HG03354 (cell line): Measurements from ENCODE around the gene GGN.
"Not testable (repeated sequence)": the region's sequence is repeated elsewhere in the genome, so short reads cannot be mapped to it uniquely, and the experiment has no call there.

Source experiments
- ATAC-seq: cut with Tn5 transposase; IDR thresholded peaks from one replicate; pipeline ENCODE4 v1.9.1; 2021; ENCODE audit warnings: mild to moderate bottlenecking; ENCODE audit not compliant: unreplicated experiment, poor library complexity, severe bottlenecking

GGN gene

DNA sequence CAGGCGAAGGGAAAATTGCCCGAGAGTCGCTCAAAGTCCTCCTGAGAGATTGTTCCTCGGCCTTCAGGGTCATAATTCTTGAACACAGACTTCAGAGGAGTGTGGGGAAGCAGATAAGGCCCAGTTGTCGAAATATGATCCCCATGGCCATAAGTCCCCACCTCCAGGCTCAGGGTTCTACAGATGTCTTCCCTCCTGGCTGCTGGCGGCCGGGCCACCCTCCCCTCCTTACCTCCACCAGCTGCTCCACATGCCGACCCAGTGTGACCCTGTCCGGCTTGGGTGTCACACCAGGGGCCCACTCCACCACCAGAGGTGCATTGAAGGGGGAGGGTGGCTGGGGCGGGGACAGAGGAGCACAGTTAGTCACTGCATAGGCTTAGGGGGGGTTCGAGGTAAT lies 25.1 kb upstream of the GGN start:
- ATAC-seq: no peak

DNA sequence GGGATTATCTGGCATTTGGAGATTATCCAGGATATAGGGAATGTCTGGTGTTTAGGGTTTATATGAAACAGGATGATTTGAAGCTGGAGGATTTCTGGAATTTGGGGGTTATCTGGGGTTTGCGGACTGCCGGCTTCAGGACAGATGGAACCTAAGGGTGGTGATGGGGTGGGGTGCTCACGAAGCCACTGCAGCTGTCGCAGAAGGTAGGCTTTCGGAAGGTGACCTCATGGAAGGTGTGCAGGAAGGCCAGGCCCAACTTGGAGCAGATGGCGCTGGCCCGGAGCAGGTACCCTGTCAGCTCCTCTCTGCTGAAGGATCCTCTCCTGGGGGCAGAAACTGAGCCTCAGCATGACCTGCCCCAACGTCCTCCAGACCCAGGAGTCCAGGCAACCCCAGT lies 24.7 kb upstream of the GGN start:
- no peak for ATAC-seq

DNA sequence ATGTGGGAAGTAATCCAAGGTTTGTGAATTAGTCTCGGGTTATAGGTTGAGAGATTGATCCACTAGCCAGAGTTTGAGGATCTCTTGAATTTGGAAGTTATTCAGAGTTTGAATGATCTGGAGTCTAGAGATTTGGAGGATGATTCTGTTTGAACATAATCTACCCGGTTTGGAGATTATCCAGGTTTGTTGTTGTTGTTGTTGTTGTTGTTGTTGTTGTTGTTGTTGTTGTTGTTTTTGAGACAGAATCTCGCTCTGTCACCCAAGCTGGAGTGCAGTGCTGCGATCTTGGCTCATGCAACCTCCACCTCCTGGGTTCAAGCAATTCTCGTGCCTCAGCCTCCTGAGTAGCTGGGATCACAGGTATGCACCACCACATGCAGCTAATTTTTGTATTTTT lies 24.1 kb upstream of the GGN start:
- ATAC-seq: not testable (repeated sequence)

DNA sequence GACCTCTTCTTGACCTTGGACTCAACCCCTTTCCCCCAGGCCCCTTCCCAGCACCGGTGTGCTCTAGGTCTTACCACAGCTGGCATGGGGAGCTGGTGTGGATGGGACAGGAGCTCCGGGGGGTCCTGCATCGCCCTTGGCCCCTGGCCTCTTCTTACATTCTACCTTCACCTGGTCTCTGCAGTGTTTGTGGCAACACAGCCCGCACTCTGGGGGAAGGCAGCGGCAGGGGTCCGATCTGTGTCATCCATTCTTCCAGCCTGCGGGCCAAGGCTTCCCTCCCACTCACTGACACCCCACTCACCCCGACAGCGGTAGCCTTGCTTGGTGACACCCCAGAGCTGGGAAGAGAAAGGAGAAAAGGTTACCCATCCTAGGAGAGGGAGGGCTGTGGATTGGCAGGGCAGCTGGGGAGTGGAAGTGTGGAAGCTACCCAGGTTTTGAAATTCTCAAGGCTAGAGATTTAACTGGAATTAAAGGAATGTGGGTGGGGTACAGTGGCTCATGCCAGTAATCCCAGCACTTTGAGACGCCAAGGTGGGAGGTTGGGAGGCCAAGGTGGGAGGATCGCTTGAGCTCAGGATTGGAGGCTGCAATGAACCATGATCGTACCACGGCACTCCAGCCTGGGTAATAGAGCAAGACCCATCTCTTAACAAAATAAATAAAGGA lies 23.3 kb upstream of the GGN start:
- ATAC-seq: no peak

DNA sequence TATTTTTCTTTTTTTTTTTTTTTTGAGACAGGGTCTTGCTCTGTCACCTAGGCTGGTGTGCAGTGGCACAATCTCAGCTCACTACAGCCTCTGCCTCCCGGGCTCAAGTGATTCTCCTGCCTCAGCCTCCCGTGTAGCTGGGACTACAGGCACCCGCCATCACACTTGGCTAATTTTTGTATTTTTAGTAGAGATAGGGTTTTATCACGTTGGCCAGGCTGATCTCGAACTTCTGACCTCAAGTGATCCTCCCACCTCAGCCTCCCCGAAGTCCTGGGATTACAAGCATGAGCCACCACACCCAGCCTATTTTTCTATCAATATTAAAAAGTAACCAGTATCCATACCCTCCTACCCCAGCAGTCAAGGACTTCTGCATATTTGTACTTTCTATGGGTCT lies 22.6 kb upstream of the GGN start:
- ATAC-seq: not testable (repeated sequence)

DNA sequence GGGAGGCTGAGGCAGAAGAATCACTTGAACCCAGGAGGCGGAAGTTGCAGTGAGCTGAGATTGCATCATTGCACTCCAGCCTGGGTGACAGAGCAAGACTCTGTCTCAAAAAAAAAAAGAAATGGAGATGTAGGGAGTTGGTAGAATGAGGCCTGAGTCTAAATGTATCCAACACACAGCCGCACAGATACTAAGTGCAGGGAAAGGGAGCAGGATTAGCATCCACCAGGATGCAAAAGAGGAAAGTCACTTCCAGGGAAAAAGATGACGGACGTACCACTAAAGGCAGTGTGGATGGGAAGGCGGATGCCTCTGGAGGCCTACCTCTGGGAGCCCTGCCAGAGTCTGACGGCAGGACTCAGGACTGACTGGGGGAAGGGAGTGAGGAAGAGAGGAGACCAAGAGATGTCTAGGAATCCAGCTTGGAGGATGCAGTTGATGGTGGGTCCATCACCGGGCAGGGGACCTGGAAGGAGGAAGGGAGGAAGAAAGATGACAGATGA lies 21.8 kb upstream of the GGN start:
- ATAC-seq: no peak

DNA sequence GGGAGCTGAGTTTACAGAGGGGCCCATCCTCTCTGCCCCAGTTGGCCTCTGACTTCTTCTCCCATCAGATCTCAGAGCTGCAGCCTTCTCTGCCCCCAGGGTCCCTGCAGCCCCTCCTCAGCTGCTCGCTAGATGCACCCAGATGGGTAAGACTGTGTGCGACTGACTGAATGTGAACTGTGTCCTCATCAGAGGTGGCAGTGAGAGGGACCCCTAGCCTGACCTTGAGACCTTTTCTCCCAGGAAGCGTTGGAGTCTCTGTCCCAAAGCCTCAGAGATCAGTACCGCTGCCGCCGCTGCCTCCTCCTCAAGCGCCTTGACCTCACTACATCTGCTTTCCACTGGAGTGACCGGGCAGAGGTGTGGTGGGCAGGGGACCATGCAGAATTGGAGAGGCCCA lies 17.4 kb upstream of the GGN start:
- ATAC-seq: no peak

DNA sequence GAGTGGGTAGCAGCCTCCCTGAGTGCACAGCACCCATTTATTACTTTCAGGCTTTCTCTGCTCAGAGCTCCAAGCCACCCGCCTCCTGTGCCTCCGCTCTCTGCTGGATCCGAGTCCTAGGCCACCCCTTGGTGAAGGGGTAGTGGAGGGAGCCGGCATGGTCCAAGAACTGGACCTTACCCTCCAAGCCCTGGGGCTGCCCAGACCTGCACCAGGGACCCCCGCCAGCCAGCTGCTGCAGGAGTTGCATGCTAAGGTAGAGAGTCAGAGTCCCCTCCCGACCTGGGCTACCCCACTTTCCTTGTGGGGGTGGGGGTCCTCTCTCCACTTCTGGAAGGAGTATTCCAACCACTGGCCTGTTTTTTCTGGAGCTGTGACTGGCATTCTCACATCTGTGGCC lies 17.0 kb upstream of the GGN start:
- ATAC-seq: no peak

DNA sequence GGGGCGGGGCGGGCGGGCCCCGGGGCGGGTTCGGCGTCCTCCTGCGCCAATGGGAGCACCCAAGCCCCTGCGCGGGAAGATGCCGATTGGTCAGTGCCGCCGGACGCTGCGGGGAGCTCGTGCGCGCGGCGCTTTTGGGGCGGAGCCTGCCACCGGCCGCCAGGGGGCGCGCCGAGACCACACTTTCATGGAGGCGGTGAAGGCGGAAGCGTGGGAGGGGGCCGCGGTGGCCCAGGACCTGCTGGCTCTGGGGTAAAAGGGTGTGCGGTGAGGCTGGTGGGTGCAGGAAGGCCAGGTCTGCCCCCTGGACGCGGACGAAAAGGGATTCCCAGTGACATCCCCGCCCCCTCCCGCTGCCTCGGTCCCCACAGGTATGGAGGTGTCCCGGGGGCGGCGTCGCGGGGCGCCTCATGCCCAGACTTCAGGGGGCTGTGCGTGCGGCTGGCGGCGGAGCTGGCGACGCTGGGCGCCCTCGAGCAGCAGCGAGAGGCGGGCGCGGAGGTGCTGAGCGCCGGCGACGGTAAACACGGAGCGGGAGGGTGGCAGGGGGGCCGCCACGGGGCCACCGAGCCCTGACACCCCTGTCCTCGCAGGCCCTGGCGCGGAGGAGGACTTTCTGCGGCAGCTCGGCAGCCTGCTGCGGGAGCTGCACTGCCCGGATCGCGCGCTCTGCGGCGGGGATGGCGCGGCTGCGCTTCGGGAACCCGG lies 15.3 kb upstream of the GGN start, which contains the start of gene FAM98C:
TSS of gene FAM98C (plus strand) at position 127 of the 708 bp plus-strand sequence. CDS start at position 188, 61 bp downstream.
- peak; percentile 90 for ATAC-seq

DNA sequence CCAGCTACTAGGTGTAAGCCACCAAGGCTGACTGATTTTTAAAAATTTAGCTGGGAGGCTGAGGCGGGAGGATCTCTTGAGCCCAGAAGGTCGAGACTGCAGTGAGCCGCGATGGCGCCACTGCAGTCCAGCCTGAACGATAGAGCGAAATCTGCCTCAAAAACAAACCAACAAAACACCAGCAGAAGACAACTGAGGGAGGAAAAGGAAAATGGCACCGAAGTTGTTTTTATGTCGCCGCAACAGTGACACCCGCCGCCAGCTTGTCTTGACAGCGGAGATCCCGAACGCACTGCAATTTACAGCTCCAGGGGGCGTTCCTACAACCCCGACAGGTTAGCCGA lies 14.8 kb upstream of the GGN start:
- peak; percentile 13 for ATAC-seq

DNA sequence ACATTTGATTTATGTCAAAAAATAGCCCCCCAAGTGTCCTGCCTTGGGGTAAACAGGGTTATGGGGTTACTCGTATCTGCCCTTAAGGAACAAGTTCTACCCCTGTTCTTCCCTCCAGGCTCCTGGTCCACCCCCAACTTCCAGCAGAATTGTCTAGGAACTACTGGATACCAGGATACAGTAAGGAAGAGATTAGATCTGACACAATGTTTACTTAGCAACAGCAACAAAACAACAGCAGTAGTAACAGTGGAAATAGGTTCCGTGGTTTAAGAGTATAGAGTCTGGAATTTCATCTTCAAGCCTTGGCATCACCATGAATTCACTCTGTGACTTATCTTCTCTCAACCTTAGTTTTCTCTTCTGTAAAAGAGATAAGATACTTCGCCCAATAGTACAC lies 13.3 kb upstream of the GGN start:
- no peak for ATAC-seq

DNA sequence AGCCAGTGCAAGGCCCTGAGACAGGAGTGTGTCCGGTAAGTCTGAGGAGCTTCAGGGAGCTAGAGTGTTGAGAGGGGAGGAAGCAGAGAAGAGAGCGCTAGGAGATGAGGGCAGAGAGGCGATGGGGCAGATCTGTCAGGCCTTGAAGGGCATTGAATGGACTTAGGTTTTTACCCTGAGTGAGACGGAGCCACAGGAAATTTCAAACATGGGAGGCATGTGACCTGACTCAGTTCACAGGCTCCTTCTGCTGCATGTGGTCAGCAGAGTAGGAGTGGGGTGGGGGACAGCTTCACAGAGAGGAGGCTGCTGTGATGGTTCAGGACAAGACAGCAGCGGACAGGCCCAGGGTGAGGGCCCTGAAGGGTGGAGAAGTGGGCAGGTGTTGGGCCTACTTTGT lies 12.5 kb upstream of the GGN start:
- no peak for ATAC-seq

DNA sequence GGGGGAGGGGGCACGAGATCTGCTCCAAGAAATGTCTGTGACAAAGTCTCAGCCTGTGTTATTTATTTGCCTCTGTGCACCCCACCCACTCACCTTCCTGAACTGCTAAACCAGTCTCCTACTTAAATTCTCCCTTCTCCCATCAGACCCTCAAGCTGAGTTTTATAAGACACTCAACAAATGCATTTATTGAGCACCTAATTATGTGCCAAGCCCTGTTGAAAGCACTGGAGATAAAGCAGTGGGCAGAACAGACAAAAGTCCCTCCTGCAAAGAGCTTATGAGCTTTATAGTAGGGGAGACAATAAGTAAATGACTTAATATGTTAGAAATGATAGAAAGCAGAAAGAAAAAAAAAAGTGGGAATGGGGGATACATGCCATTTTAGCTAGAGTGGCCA lies 11.7 kb upstream of the GGN start:
- no peak for ATAC-seq

DNA sequence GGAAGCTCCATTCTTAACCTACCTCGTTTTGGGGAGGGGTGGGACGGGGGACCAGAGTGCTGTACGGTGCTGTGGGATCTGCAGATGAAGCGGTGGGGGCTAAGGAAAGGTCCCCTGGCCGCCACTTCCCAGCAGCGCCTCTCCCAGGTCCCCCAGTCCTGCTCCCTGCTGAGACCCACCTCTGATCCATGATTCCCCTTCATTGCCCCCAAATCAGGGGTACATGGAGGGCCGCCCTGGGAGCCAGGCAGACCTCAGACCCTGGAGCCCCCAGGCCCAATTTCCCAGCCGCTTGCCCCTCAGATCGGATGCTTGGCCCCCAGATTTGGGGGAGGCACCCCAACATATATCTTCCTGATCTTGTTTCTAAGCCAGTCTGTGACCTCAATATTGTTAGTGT lies 11.2 kb upstream of the GGN start:
- no peak for ATAC-seq

DNA sequence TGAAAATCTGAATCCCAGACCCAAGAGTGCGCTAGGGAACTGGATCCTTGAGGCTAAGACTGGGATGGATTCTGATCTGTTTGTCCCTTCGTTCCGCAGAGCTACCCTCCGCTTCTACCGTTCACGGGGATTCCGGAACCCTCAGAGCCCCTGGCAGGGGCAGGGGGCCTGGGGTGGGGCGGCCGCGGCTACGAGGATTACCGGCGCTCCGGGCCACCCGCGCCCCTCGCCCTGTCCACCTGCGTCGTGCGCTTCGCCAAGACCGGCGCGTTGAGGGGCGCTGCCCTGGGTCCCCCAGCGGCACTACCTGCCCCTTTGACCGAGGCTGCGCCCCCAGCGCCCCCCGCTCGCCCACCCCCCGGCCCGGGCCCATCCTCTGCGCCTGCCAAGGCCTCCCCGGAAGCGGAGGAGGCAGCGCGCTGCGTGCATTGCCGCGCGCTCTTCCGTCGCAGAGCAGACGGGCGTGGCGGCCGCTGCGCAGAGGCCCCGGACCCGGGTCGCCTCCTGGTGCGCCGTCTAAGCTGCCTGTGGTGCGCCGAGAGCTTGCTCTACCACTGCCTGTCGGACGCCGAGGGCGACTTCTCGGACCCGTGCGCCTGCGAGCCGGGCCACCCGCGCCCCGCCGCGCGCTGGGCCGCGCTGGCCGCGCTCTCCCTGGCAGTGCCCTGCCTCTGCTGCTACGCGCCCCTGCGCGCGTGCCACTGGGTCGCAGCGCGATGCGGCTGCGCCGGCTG lies 7.7 kb upstream of the GGN start:
- ATAC-seq: no peak

DNA sequence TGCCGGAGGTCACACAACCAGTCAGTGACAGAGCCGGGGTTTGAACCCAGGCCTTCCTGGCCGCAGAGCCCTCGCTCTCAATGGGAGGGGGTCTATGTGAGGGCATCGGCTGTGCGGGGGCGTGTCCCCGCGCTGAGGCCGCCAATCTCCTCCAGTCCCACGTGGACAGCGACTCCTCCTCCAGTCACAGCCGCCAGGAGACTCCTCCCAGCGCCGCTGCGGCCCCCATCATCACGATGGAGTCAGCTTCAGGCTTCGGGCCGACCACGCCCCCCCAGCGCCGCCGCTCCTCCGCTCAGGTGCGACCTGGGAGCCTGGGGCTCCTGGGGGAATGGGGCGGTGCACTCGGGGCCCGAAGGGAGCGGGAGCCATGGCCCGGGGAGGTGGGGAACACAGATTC lies 6.7 kb upstream of the GGN start:
- ATAC-seq: no peak

DNA sequence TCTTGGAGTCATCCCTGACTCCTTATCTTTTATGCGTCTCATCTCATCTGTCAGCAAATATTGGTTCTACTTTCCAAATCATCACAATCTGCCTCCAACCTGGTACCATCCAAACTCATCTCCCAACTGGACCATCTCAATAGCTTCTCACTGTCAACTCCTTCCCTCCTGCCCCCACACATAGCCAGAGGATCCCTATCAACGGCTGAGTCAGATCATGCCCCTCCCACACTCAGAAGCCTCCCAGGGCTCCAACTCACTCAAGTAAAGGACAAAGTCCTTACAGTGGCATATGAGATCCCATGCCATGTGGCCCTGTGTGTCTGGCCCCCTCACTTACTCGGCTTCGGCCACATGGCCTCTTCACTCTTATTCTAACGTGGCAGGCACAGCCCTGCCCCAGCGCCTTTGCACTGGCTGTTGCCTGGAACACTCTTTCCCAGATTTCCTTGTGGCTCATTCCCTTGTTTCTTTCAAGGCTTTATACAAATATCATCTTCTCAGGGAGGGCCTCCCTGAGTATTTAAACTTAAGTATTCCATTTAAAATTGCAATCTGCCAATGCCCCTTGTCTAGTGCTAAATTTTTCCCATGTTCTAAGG lies 5.0 kb upstream of the GGN start:
- ATAC-seq: no peak

DNA sequence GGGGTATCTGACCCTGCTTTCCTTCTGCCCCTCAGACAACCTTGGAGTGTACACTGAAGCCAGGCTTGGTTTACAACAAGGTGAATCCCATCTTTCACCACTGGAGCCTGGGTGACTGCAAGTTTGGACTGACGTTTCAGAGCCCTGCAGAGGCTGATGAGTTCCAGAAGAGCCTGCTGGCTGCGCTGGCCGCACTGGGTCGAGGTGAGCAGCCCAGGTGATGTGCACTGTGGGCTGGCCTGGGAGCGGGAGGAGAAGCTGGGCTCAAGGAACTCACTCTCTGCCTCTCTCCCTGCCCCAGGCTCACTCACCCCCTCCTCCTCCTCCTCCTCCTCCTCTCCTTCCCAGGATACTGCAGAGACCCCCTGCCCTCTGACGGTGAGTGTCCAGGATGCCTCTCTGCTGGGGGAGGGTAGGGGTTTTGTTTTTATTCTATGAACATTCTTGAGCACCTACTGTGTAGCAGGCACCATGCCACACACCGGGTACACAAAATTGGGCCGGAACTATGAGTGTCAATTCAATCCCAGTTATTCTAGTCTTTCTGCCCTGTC lies 4.2 kb upstream of the GGN start:
- ATAC-seq: no peak

DNA sequence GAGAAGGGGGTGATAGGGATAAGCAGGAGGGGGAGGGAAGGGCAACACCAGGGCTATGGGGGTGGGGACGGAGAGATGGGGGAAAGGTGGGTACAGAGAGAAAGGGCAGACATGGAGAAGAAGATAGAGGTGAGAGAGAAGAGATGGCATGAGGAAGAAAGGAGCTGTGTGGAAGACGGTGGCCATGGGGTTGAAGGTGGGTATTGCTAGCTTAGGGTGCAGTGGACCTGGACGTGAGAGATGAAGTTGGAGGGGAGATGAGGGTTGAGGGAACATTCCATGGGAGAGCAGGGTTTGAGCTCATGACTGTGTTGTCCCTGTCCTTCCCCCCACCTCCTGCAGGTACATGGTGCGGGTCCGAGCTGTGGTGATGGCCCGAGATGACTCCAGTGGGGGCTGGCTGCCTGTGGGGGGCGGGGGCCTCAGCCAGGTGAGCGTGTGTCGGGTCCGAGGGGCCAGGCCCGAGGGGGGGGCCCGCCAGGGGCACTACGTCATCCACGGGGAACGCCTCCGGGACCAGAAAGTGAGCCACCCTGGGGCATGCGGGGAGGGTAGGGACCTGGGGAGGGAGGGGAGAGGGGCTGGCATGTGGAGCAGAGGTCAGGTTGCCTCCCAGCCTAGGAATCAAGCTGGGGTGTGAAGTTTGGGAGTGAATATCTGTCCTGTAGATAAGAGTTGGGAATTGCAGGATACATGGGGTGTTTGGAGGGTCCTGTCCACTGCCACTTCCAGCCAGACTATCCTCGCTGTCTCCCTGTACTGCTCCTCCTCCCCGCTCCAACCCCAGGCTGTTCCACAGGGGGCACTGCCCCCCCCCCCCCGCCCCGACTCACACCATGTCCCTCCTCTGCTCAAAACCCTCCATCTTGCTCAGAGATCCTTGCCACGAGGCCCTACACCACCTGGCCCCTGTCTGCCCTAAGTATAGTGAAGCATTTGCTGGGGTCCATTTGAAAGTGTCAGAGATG lies 2.4 kb upstream of the GGN start:
- ATAC-seq: no peak
